Measurements from ENCODE around the gene WFDC2. TPM values are rescaled to one million over a fixed set of nuclear protein-coding genes. Genes with fewer than 3 reads are reported as not detected.

Gene WFDC2
- polyA plus RNA-seq, 6 donors from 2014 or later, result not detected

GRCh38 chr20:45510242-45510862 lies 40.8 kb downstream of the WFDC2 start:
- ATAC-seq (ENCODE audit: low read depth in 2 of 2) (no peak), DNase-seq (no peak)
- H3K4me1 Mint-ChIP-seq, result peaks cover 0 to 8% (median 7%) of the 10 kb centered on the region in 3 donors

GRCh38 chr20:45515147-45515913 lies 45.8 kb downstream of the WFDC2 start, which contains the start of gene SPINT3:
Gene SPINT3 (minus strand): TSS chr20:45515622. CDS start chr20:45515608, 14 bp downstream.
- peaks cover 0 to 13% of the 10 kb centered on the region in 2 donors for H3K36me3 Mint-ChIP-seq
- ATAC-seq (ENCODE audit: low read depth in 2 of 2) (no peak), DNase-seq (no peak)
- H3K27me3 Mint-ChIP-seq, result peaks cover 41 to 58% (median 42%) of the 10 kb centered on the region in 3 donors
- H3K4me3 Mint-ChIP-seq, result peak within 1 kb of the TSS in 1 of 8 donors; percentile 6
- H3K27ac Mint-ChIP-seq, result peak within 1 kb of the TSS in 1 of 6 donors; percentile 20
- H3K4me1 Mint-ChIP-seq, result no peaks in the 10 kb centered on the region
- peaks cover 0 to 9% (median 3%) of the 10 kb centered on the region in 7 donors for H3K9me3 Mint-ChIP-seq

More at GRCh38 chr20:45510242-45510862, 40.8 kb downstream of the WFDC2 start:
- peaks cover 0 to 7% of the 10 kb centered on the region in 2 donors for H3K36me3 Mint-ChIP-seq
- H3K9me3 Mint-ChIP-seq, result peaks cover 0 to 4% (median 0%) of the 10 kb centered on the region in 7 donors
- H3K27ac Mint-ChIP-seq, result no peak overlapping the region
- no peak overlapping the region for H3K4me3 Mint-ChIP-seq
- H3K27me3 Mint-ChIP-seq, result peaks cover 34 to 73% (median 47%) of the 10 kb centered on the region in 3 donors

- Mint-ChIP-seq H3K27ac (no peak overlapping the region), H3K4me3 (no peak overlapping the region), H3K27me3 (peaks cover 38 to 50% (median 47%) of the 10 kb centered on the region in 3 donors), H3K36me3 (peaks cover 0 to 6% of the 10 kb centered on the region in 2 donors), H3K4me1 (no peaks in the 10 kb centered on the region), H3K9me3 (peaks cover 0 to 9% (median 3%) of the 10 kb centered on the region in 7 donors)
- ATAC-seq (ENCODE audit: low read depth in 2 of 2), result no peak
- no peak for DNase-seq
These were observed 48.7 kb downstream of the WFDC2 start for GRCh38 chr20:45518282-45518681.

GRCh38 chr20:45523821-45524220 lies 54.3 kb downstream of the WFDC2 start:
- Mint-ChIP-seq H3K4me3 (no peak overlapping the region), H3K27me3 (peaks cover 50 to 63% (median 51%) of the 10 kb centered on the region in 3 donors), H3K36me3 (no peaks in the 10 kb centered on the region), H3K9me3 (peaks cover 0 to 7% (median 0%) of the 10 kb centered on the region in 7 donors), H3K4me1 (no peaks in the 10 kb centered on the region), H3K27ac (no peak overlapping the region)
- ATAC-seq (ENCODE audit: low read depth in 2 of 2) (no peak), DNase-seq (no peak)

GRCh38 chr20:45527294-45527693 lies 57.7 kb downstream of the WFDC2 start:
- H3K4me1 Mint-ChIP-seq, result no peaks in the 10 kb centered on the region
- no peaks in the 10 kb centered on the region for H3K9me3 Mint-ChIP-seq
- H3K4me3 Mint-ChIP-seq, result no peak overlapping the region
- no peak overlapping the region for H3K27ac Mint-ChIP-seq
- ATAC-seq (ENCODE audit: low read depth in 2 of 2) (no peak), DNase-seq (no peak)
- no peaks in the 10 kb centered on the region for H3K36me3 Mint-ChIP-seq
- peaks cover 41 to 56% (median 50%) of the 10 kb centered on the region in 3 donors for H3K27me3 Mint-ChIP-seq

Other genes with a start within 250 kb of the WFDC2 start
- gene SEMG2, start 248.4 kb upstream of the WFDC2 start, polyA plus RNA-seq (ENCODE audit: low read depth in 6 of 6), result not detected
- gene SLPI, start 215.2 kb upstream of the WFDC2 start, polyA plus RNA-seq (ENCODE audit: low read depth in 6 of 6), result under 1 TPM in 1 of 6 donors, not detected in 5; 0.63 TPM
- gene RBPJL, start 162.9 kb upstream of the WFDC2 start, polyA plus RNA-seq (ENCODE audit: low read depth in 6 of 6), result not detected
- not detected for gene MATN4, start 161.5 kb upstream of the WFDC2 start, polyA plus RNA-seq (ENCODE audit: low read depth in 6 of 6)
- not detected for gene SDC4, start 121.3 kb upstream of the WFDC2 start, polyA plus RNA-seq (ENCODE audit: low read depth in 6 of 6)
- 10 to 100 TPM; 16.3 to 37.7 (median 36.1) TPM for gene SYS1, start 106.6 kb upstream of the WFDC2 start, polyA plus RNA-seq (ENCODE audit: low read depth in 6 of 6)
- gene TP53TG5, start 91.4 kb upstream of the WFDC2 start, polyA plus RNA-seq (ENCODE audit: low read depth in 6 of 6), result under 1 TPM in 4 of 6 donors, not detected in 2; 0.14 to 0.29 (median 0.21) TPM
- 1 to 10 TPM; 1.1 to 3.3 (median 2.1) TPM for gene DBNDD2, start 61.5 kb upstream of the WFDC2 start, polyA plus RNA-seq (ENCODE audit: low read depth in 6 of 6)
- gene PIGT, start 53.6 kb upstream of the WFDC2 start, polyA plus RNA-seq (ENCODE audit: low read depth in 6 of 6), result 100 to 1,000 TPM in 1 of 6 donors, 10 to 100 TPM in 5; 62.0 to 113 (median 77.9) TPM
- not detected for gene SPINT3, start 45.9 kb downstream of the WFDC2 start, polyA plus RNA-seq (ENCODE audit: low read depth in 6 of 6)
- not detected for gene WFDC6, start 69.7 kb downstream of the WFDC2 start, polyA plus RNA-seq (ENCODE audit: low read depth in 6 of 6)
- gene EPPIN, start 77.6 kb downstream of the WFDC2 start, polyA plus RNA-seq (ENCODE audit: low read depth in 6 of 6), result not detected
- not detected for gene WFDC8, start 109.5 kb downstream of the WFDC2 start, polyA plus RNA-seq (ENCODE audit: low read depth in 6 of 6)
- gene WFDC10A, start 160.0 kb downstream of the WFDC2 start, polyA plus RNA-seq (ENCODE audit: low read depth in 6 of 6), result not detected
- gene WFDC9, start 161.5 kb downstream of the WFDC2 start, polyA plus RNA-seq (ENCODE audit: low read depth in 6 of 6), result not detected
- gene WFDC11, start 200.5 kb downstream of the WFDC2 start, polyA plus RNA-seq (ENCODE audit: low read depth in 6 of 6), result not detected
- not detected for gene WFDC13, start 232.3 kb downstream of the WFDC2 start, polyA plus RNA-seq (ENCODE audit: low read depth in 6 of 6)
- gene WFDC10B, start 235.3 kb downstream of the WFDC2 start, polyA plus RNA-seq (ENCODE audit: low read depth in 6 of 6), result not detected